K562 (cell line): ENCODE measurements around the gene FCRL6. TPM values are rescaled to one million over a fixed set of nuclear protein-coding genes. Genes with fewer than 3 reads are reported as not detected.

Source experiments
- ATF3 ChIP-seq, 2 experiments: fragments of 450-650 bp in 1 of 2; sonication (generic) in 1 of 2; formaldehyde crosslinking in 1 of 2; IDR thresholded peaks in 1 of 2; conservative IDR thresholded peaks in 1 of 2; 2 replicates each; pipeline versions ENCODE4 v1.6.1 to v1.8.1; 2016 to 2023; ENCODE audit warnings: mild to moderate bottlenecking in 2 of 2, moderate library complexity in 2 of 2, inconsistent platforms in 1 of 2, missing genetic modification reagents in 1 of 2
- CBFA2T3 ChIP-seq: fragments of 450-650 bp; IDR thresholded peaks from 2 replicates; pipeline ENCODE4 v1.6.1; 2017
- DMBX1 ChIP-seq: fragments of 250-450 bp; sonication (Bioruptor Pico); IDR thresholded peaks from 2 replicates; pipeline ENCODE4 v1.8.0; 2022; ENCODE audit warnings: inconsistent platforms, mild to moderate bottlenecking, moderate library complexity, borderline replicate concordance
- ELF2 ChIP-seq: fragments of 250-450 bp; sonication (Bioruptor Pico); IDR thresholded peaks from 2 replicates; pipeline ENCODE4 v1.5.0; 2021; ENCODE audit warnings: mild to moderate bottlenecking
- ETV6 ChIP-seq, 3 experiments: fragments of 150-350 bp in 1 of 3; sonication (generic) in 1 of 3; formaldehyde crosslinking in 1 of 3; IDR thresholded peaks; 2 replicates each; pipeline versions ENCODE4 v1.6.1 to v1.8.0; 2014 to 2022; ENCODE audit warnings: borderline replicate concordance in 2 of 3, low read depth in 2 of 3, antibody characterized with exemption in 1 of 3, low read length in 1 of 3, mild to moderate bottlenecking in 1 of 3, missing genetic modification reagents in 1 of 3
- HNRNPUL1 ChIP-seq: fragments of 200-400 bp; formaldehyde crosslinking; IDR thresholded peaks from 2 replicates; pipeline ENCODE4 v1.6.1; 2017; ENCODE audit warnings: low read length
- MEF2A ChIP-seq: IDR thresholded peaks from 2 replicates; pipeline ENCODE4 v1.6.1; 2011; ENCODE audit warnings: low read depth, mild to moderate bottlenecking, low read length, moderate library complexity; ENCODE audit not compliant: control insufficient read depth
- NR2C2 ChIP-seq, 2 experiments: fragments of 200-800 bp in 1 of 2; sonication (Bioruptor generic) in 1 of 2; sonication (generic) in 1 of 2; formaldehyde crosslinking in 1 of 2; IDR thresholded peaks; 2 replicates each; pipeline versions ENCODE4 v1.6.1 to v1.8.0; 2016 to 2022; ENCODE audit warnings: mild to moderate bottlenecking in 1 of 2, missing compliant biosample characterization in 1 of 2, missing genetic modification characterization in 1 of 2, missing genetic modification reagents in 1 of 2
- RBM17 ChIP-seq: fragments of 200-400 bp; formaldehyde crosslinking; IDR thresholded peaks from 2 replicates; pipeline ENCODE4 v1.6.1; 2017; ENCODE audit warnings: low read depth, mild to moderate bottlenecking, low read length, borderline replicate concordance
- RNF219 ChIP-seq: fragments of 250-450 bp; sonication (Bioruptor Pico); IDR thresholded peaks from 2 replicates; pipeline ENCODE4 v1.5.0; 2022; ENCODE audit warnings: mild to moderate bottlenecking
- SIN3B ChIP-seq: fragments of 450-650 bp; IDR thresholded peaks from 2 replicates; pipeline ENCODE4 v1.6.1; 2017; ENCODE audit warnings: low read depth, mild to moderate bottlenecking, moderate library complexity
- SMARCB1 ChIP-seq: IDR thresholded peaks from 2 replicates; pipeline ENCODE4 v1.6.1; 2011; ENCODE audit warnings: improper control_type of control experiment, low read depth; ENCODE audit not compliant: insufficient read length
- ZNF197 ChIP-seq: fragments of 200-800 bp; sonication (Bioruptor generic); IDR thresholded peaks from 2 replicates; pipeline ENCODE4 v1.6.1; 2016; ENCODE audit warnings: low read depth, missing genetic modification characterization, missing compliant biosample characterization
- ZNF431 ChIP-seq: sonication (generic); formaldehyde crosslinking; IDR thresholded peaks from 2 replicates; pipeline ENCODE4 v1.8.0; 2022; ENCODE audit warnings: mild to moderate bottlenecking, missing genetic modification reagents
- ZNF609 ChIP-seq: sonication (generic); formaldehyde crosslinking; IDR thresholded peaks from 2 replicates; pipeline ENCODE4 v1.8.1; 2023; ENCODE audit warnings: missing genetic modification reagents, mild to moderate bottlenecking, borderline replicate concordance
- polyA plus RNA-seq, 8 experiments: library from polyadenylated mRNA; depleted of rRNA in 4 of 8; stranded (reverse) in 5 of 8; unstranded in 3 of 8; fragments of >200 nt; fragmentation: Nextera tagmentation in 2 of 8; fragmentation: Illumina TruSeq in 1 of 8; extraction: Ambion mirVana in 2 of 8; extraction: Trizol in 1 of 8; gene quantifications; 2 replicates each; pipeline versions ENCODE4 v1.2.1 to v1.2.3, GENCODE V29; 2011 to 2014; ENCODE audit warnings: inconsistent platforms in 1 of 8, missing spikeins in 1 of 8
- total RNA-seq, 7 experiments: library from RNA; depleted of rRNA in 6 of 7; stranded (reverse); fragments of >200 nt in 6 of 7; fragmentation: Illumina TruSeq in 2 of 7; extraction: Trizol in 2 of 7; gene quantifications; 2 replicates each; pipeline versions ENCODE4 v1.2.1 to v1.2.3, GENCODE V29; 2011 to 2021; ENCODE audit warnings: low replicate concordance in 1 of 7
- TF ChIP-seq, protein P1 (sequence below), 2 experiments: fragments of 450-650 bp; conservative IDR thresholded peaks; 2 replicates each; pipeline ENCODE4 v1.6.1; 2017; ENCODE audit warnings: mild to moderate bottlenecking in 2 of 2, moderate library complexity in 2 of 2

Gene FCRL6
- total and polyA plus RNA-seq, 9 of the 15 experiments (the other 6 are each of a cell fraction or from before 2014, with no cell fraction given), result not detected

- TF ChIP-seq ZNF197 (CRISPR knock-in tag) (no peak), ATF3 (IDR thresholded peaks at IDR 0.05) (no peak), ATF3 (CRISPR knock-in tag; conservative IDR thresholded peaks at IDR 0.05) (no peak), ZNF609 (CRISPR knock-in tag) (no peak), SIN3B (no peak), RNF219 (CRISPR knock-in tag) (no peak), DMBX1 (no peak), HNRNPUL1 (no peak), SMARCB1 (no peak), RBM17 (no peak), CBFA2T3 (no peak), NR2C2 (CRISPR knock-in tag; IDR thresholded peaks at IDR 0.05) (no peak), NR2C2 (tag; IDR thresholded peaks at IDR 0.05) (no peak), ZNF431 (no peak), ETV6 (IDR thresholded peaks at IDR 0.05; ENCODE audit: borderline replicate concordance in 1 of 2, low read depth in 2 of 2, low read length in 1 of 2) (no peak), ETV6 (CRISPR knock-in tag; IDR thresholded peaks at IDR 0.05; ENCODE audit: borderline replicate concordance) (no peak), MEF2A (no peak), ELF2 (CRISPR knock-in tag) (no peak)
- TF ChIP-seq, protein P1, sequence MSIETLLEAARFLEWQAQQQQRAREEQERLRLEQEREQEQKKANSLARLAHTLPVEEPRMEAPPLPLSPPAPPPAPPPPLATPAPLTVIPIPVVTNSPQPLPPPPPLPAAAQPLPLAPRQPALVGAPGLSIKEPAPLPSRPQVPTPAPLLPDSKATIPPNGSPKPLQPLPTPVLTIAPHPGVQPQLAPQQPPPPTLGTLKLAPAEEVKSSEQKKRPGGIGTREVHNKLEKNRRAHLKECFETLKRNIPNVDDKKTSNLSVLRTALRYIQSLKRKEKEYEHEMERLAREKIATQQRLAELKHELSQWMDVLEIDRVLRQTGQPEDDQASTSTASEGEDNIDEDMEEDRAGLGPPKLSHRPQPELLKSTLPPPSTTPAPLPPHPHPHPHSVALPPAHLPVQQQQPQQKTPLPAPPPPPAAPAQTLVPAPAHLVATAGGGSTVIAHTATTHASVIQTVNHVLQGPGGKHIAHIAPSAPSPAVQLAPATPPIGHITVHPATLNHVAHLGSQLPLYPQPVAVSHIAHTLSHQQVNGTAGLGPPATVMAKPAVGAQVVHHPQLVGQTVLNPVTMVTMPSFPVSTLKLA (conservative IDR thresholded peaks at IDR 0.05), result 0 out of 4 replicates have a peak, but pooled peaks of 1 of the 2 experiments have one; percentile 37
Measured at GRCh38 chr1:159790237-159790917, 11.8 kb upstream of the FCRL6 start (continued).
